Stimulated activated CD4-positive, alpha-beta T cell treated with anti-CD3 and anti-CD28 coated beads, Interleukin-15, amount 100 ng/mL, for 48 hours (primary cell): ENCODE data around the gene PURA.

Experiments
- DNase-seq, 2 donors: peaks; one replicate each; pipeline ENCODE4 v3.0.0-alpha.2; 2020; ENCODE audit warnings: low read depth in 2 of 2

The PURA gene

GRCh38 chr5:140113699-140114263, at the start of gene PURA:
TSS of gene PURA (plus strand) at chr5:140114109. CDS start at chr5:140114182, 73 bp downstream.
- DNase-seq: peak; percentile 94 to 96

- no peak for DNase-seq
Measured at GRCh38 chr5:140072812-140073211, 41.1 kb upstream of the PURA start.

GRCh38 chr5:140073296-140073695, 40.6 kb upstream of the PURA start:
- no peak for DNase-seq

- no peak for DNase-seq
Measured at GRCh38 chr5:140075371-140075770, 38.5 kb upstream of the PURA start.

- no peak for DNase-seq
Measured at GRCh38 chr5:140076142-140076541, 37.8 kb upstream of the PURA start.

- no peak for DNase-seq
Measured at GRCh38 chr5:140076788-140077187, 37.1 kb upstream of the PURA start.

GRCh38 chr5:140083120-140083519, 30.8 kb upstream of the PURA start:
- no peak for DNase-seq

GRCh38 chr5:140083650-140084049, 30.3 kb upstream of the PURA start:
- DNase-seq: no peak

- no peak for DNase-seq
Measured at GRCh38 chr5:140084541-140084940, 29.4 kb upstream of the PURA start.

- no peak for DNase-seq
Measured at GRCh38 chr5:140090251-140090650, 23.7 kb upstream of the PURA start.

GRCh38 chr5:140093179-140093578, 20.7 kb upstream of the PURA start:
- DNase-seq: no peak

- DNase-seq: no peak
Measured at GRCh38 chr5:140093866-140094265, 20.0 kb upstream of the PURA start.

GRCh38 chr5:140094889-140095288, 19.0 kb upstream of the PURA start:
- DNase-seq: no peak

GRCh38 chr5:140101179-140101578, 12.7 kb upstream of the PURA start:
- DNase-seq: no peak

GRCh38 chr5:140103154-140103553, 10.8 kb upstream of the PURA start:
- no peak for DNase-seq

GRCh38 chr5:140104100-140104499, 9.8 kb upstream of the PURA start:
- no peak for DNase-seq

GRCh38 chr5:140106101-140106500, 7.8 kb upstream of the PURA start:
- DNase-seq: no peak

GRCh38 chr5:140106805-140107311, 7.1 kb upstream of the PURA start:
- no peak for DNase-seq

- DNase-seq: peak; percentile 86 to 90
Measured at GRCh38 chr5:140107312-140108092, 6.4 kb upstream of the PURA start.

GRCh38 chr5:140108093-140109017, 5.6 kb upstream of the PURA start:
- DNase-seq: no peak

- DNase-seq: no peak
Measured at GRCh38 chr5:140109018-140109758, 4.7 kb upstream of the PURA start.
